KMS-11 (cell line): ENCODE data around the gene PRH1.

Source experiments
- H2AFZ ChIP-seq: fragments of 200-600 bp; sonication (generic); 2 replicates; pipeline ENCODE4 v1.6.1; 2016; ENCODE audit warnings: antibody characterized with exemption, mixed run types, low read depth
- H3K27ac ChIP-seq: fragments of 200-600 bp; sonication (generic); 2 replicates; pipeline ENCODE4 v1.6.1; 2016; ENCODE audit warnings: mild to moderate bottlenecking, mixed run types
- H3K27me3 ChIP-seq: fragments of 200-600 bp; sonication (generic); 2 replicates; pipeline ENCODE4 v1.6.1; 2017; ENCODE audit warnings: mild to moderate bottlenecking, low read depth, mixed run types, moderate library complexity; ENCODE audit not compliant: insufficient read depth
- H3K36me3 ChIP-seq: fragments of 200-600 bp; sonication (generic); 2 replicates; pipeline ENCODE4 v1.6.1; 2017; ENCODE audit warnings: mild to moderate bottlenecking, mixed run types; ENCODE audit not compliant: insufficient read depth
- H3K4me1 ChIP-seq: fragments of 200-600 bp; sonication (generic); 2 replicates; pipeline ENCODE4 v1.6.1; 2016; ENCODE audit warnings: mild to moderate bottlenecking, low read depth, mixed run types; ENCODE audit not compliant: poor library complexity, severe bottlenecking
- H3K4me2 ChIP-seq: fragments of 200-600 bp; sonication (generic); 2 replicates; pipeline ENCODE4 v1.7.0; 2016; ENCODE audit warnings: mild to moderate bottlenecking, mixed run types
- H3K4me3 ChIP-seq: fragments of 200-600 bp; sonication (generic); IDR thresholded peaks from 2 replicates; pipeline ENCODE4 v1.6.1; 2017; ENCODE audit warnings: low read depth, low read length, mixed read lengths; ENCODE audit not compliant: insufficient read depth
- H3K79me2 ChIP-seq: fragments of 200-600 bp; sonication (generic); 2 replicates; pipeline ENCODE4 v1.6.1; 2016; ENCODE audit warnings: low read depth, mixed run types; ENCODE audit not compliant: insufficient read depth
- H3K9ac ChIP-seq: fragments of 200-600 bp; sonication (generic); 2 replicates; pipeline ENCODE4 v1.6.1; 2016; ENCODE audit warnings: mild to moderate bottlenecking, mixed run types
- H4K20me1 ChIP-seq: fragments of 200-600 bp; sonication (generic); 2 replicates; pipeline ENCODE4 v1.6.1; 2016; ENCODE audit warnings: mild to moderate bottlenecking, mixed run types; ENCODE audit not compliant: insufficient read depth
- CTCF ChIP-seq: fragments of 200-600 bp; sonication (generic); conservative IDR thresholded peaks from 2 replicates; pipeline ENCODE4 v1.6.1; 2017; ENCODE audit warnings: low read depth, mild to moderate bottlenecking, antibody characterized with exemption, low read length, moderate library complexity, mixed read lengths

Gene PRH1

GRCh38 chr12:10855807-10856206 lies 28.2 kb downstream of the PRH1 start:
- H3K36me3 ChIP-seq: no peaks in the 10 kb centered on the region
- no peaks in the 10 kb centered on the region for H3K79me2 ChIP-seq
- H3K4me3 ChIP-seq: no peak overlapping the region
- H3K4me2 ChIP-seq: no peak overlapping the region
- H3K9ac ChIP-seq: no peak overlapping the region
- H3K4me1 ChIP-seq: no peaks in the 10 kb centered on the region
- TF ChIP-seq CTCF: no peak
- no peaks in the 10 kb centered on the region for H4K20me1 ChIP-seq
- no peaks in the 10 kb centered on the region for H3K27me3 ChIP-seq
- H2AFZ ChIP-seq: no peak overlapping the region
- no peak overlapping the region for H3K27ac ChIP-seq

- Histone ChIP-seq H3K4me3 (no peak overlapping the region), H3K9ac (no peak overlapping the region), H2AFZ (no peak overlapping the region), H3K79me2 (no peaks in the 10 kb centered on the region), H3K4me1 (no peaks in the 10 kb centered on the region), H4K20me1 (no peaks in the 10 kb centered on the region), H3K36me3 (no peaks in the 10 kb centered on the region), H3K4me2 (no peak overlapping the region), H3K27me3 (no peaks in the 10 kb centered on the region), H3K27ac (no peak overlapping the region)
- TF ChIP-seq CTCF: no peak
Measured at GRCh38 chr12:10853776-10854175, 30.3 kb downstream of the PRH1 start.

- H3K4me3 ChIP-seq: no peak overlapping the region
- no peaks in the 10 kb centered on the region for H4K20me1 ChIP-seq
- H3K36me3 ChIP-seq: no peaks in the 10 kb centered on the region
- no peak overlapping the region for H3K4me2 ChIP-seq
- no peak overlapping the region for H3K27ac ChIP-seq
- no peaks in the 10 kb centered on the region for H3K27me3 ChIP-seq
- H3K4me1 ChIP-seq: no peaks in the 10 kb centered on the region
- no peak for TF ChIP-seq CTCF
- H3K79me2 ChIP-seq: no peaks in the 10 kb centered on the region
- H3K9ac ChIP-seq: no peak overlapping the region
- no peak overlapping the region for H2AFZ ChIP-seq
Measured at GRCh38 chr12:10851243-10851858, 32.7 kb downstream of the PRH1 start.

- Histone ChIP-seq H3K27me3 (no peaks in the 10 kb centered on the region), H3K4me2 (no peak within 1 kb of the TSS), H3K36me3 (no peaks in the 10 kb centered on the region), H3K9ac (no peak within 1 kb of the TSS), H3K4me1 (no peaks in the 10 kb centered on the region), H3K27ac (no peak within 1 kb of the TSS), H3K79me2 (no peaks in the 10 kb centered on the region), H3K4me3 (no peak within 1 kb of the TSS), H4K20me1 (no peaks in the 10 kb centered on the region), H2AFZ (no peak within 1 kb of the TSS)
- no peak for TF ChIP-seq CTCF
Measured at GRCh38 chr12:10849425-10849878, 34.6 kb downstream of the PRH1 start, which contains the start of gene PRR4. TSS of gene PRR4 (minus strand) at chr12:10849475. CDS start at chr12:10849437, 38 bp downstream.
